GM18951 (cell line): Measurements from ENCODE around the gene ERN2.

Source experiments
- POLR2A ChIP-seq: IDR thresholded peaks from 4 replicates; pipeline ENCODE4 v1.6.1; 2011; ENCODE audit warnings: mild to moderate bottlenecking; ENCODE audit not compliant: insufficient read length, insufficient read depth; ENCODE audit errors: extremely low read depth
- in situ Hi-C: fragments of 300-500 bp; cut with MboI; formaldehyde crosslinking; loops from one replicate; pipeline ENCODE4 v1.12.0; 2022; ENCODE audit warnings: low sequenced_read_pairs, mixed read lengths, inconsistent platforms; ENCODE audit not compliant: unreplicated experiment

ERN2 gene

DNA sequence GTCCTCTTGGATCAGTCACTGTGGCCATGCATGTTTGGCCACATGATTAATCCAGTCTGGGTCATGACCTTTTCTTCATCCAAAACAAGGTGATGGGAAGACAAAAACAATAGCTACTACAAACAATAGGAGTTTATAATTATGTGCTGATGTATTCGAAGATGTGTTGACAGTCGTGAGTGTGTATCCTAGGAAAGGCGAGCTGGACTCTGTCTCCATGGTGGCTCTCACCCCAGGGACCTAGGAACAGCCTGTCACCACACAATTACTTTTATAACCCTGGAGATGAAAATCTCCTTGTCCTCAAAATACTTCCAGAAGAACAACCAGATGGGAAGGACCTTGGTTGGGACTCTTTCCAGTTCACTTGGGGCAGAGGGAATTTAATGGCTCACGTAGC is 44.1 kb downstream of the ERN2 start:
- TF ChIP-seq POLR2A, result no peak
- in situ Hi-C loops, result no loop called here

DNA sequence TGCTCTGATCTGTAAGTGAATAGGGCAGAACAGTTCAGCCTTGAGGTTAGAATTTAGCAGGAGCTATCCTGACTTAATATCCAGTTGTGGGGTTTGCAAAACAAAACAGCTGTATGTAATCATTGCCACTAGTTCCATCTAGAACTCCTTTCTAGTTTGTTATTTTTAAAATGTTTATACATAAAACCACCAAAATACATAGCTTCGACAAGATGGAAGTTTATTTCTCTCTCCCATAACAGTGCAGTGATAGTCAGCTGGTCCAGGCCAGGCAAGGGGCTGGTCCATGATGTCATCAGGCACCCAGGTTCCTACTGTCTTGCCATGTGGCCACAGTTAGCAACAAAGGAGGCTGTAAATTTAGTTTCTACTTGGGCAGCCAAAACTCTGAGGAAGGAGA is 44.8 kb downstream of the ERN2 start:
- no peak for TF ChIP-seq POLR2A

DNA sequence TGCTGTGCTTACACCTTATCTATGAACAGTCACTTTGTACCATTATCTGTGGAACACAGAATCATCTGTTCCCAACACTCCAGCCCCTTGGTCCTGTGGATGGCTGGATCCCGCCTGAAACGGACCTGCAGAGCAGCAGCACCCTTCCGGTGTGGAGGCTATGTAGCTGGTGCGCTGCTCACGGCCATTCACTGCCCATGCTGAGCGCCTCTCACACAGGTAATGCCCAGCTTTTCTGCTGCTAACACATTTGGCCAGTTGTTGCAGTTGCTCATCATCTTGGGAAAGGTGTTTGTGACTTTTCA is 45.7 kb downstream of the ERN2 start:
- in situ Hi-C loops, result no loop called here
- no peak for TF ChIP-seq POLR2A

More for the DNA sequence above, 44.8 kb downstream of the ERN2 start:
- in situ Hi-C loops, result no loop called here

DNA sequence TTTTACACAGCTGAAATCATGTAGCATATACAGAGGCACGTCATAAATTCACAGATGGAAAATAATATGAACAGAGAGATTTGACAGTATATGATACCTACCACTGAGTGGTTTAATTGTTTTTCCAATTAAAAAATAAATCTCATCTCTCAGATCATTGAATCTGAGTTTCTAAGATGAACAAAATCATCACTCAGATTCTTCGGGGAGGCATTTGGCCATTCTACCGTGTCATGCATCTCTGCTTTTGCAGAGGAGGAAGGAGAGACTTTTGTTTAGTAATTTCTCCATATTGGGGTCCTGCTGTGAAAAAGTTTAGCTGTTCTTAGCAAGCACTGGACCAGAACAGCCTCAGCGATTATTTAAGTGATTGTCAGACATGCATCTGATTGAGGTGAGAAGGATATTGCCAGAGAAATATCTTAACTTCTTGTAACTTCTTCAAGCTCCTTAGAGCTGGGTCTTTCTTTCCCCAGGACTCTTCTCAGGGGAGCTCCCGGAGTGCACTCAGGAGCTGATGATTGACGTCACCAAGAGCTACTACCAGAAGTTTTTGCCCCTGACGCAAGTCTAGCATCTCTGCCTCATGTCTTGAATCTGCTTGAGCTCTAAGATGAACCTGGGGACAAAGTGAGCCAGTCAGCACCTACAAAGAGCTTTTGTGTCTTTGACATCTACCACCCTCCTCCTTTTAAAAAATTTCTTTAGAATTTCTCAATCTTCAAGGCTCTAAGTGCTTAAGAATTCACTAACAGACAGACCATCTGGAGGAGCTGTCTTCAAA is 46.3 kb downstream of the ERN2 start:
- in situ Hi-C loops, result no loop called here

DNA sequence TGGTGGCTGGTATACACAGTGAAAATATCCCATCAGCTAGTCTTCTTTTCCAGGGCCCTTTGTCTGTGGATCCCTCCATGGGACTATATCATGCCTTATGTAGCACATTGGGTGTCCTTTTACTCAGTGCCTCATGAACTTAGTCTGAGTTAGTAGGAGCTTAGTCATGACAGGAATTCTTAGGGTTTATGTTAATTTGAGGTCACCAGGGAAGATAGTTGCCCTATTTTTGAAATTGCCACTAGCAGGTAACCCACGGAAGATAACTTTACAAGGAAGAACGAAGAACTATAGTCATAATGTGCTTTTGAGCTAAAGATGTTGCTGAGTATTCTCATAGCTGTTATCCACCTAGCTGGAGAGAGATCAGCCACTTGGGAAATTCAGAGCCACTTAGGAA is 49.1 kb downstream of the ERN2 start:
- no peak for TF ChIP-seq POLR2A
- in situ Hi-C loops, result no loop called here

More for the DNA sequence above, 46.3 kb downstream of the ERN2 start:
- no peak for TF ChIP-seq POLR2A

DNA sequence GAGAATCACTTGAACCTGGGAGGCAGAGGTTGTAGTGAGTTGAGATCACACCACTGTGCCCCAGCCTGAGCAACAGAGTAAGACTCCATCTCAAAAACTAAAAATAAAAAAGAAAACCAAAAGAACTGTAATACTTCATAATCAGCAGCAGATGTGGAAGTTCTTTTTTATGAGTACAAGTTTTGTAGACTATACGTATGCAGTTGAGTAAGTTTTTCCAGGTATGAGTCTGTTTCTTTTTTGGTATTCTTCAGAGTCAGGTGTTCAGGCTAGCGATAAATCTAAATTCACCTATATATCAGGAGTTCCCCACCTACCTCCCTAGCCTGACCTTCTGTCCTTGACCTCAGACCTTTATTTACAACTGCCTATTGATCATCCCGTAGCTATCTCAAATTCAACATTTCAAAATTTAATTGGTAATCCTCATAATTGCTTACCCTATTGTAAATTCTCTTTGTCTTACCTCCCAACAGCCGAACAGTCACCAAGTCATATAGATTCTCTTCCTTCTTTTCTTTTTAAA is 61.0 kb downstream of the ERN2 start:
- in situ Hi-C loops, result no loop called here

DNA sequence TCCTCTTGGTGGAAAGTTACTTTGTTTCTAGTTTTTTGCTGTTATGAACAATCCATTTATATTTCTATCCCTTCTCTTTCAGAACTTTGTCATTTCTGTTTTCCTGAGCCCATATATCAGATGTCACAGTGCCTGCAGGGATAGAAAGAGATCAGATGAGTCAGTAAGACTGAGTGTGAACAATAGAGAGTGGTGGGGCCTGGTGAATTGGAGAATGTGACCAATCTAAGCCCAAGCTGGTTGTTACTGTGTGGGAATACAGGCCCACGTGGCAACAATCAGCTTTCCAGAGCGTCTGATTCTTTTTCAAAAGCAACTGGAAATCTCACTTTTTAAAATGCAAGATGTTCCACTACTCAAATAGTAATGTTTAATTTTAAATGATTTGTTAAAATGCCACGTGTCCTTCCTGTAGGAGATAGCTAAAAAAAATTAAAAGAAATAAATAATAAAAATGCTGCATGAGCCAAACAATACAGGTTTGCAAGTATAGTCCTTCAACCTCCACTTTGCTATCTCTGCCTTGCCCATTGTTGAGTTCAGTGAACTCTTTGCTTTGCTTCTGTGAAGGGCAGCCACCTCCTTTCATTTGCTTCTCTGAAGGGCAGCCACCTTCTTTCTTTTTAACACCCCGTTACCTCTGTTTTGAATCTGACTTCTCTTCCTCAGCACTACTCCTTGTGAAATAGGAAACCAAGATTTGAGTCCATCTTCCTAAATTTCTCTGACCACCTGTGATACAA is 62.2 kb downstream of the ERN2 start:
- in situ Hi-C loops, result no loop called here
- no peak for TF ChIP-seq POLR2A

More for the DNA sequence above, 61.0 kb downstream of the ERN2 start:
- no peak for TF ChIP-seq POLR2A

DNA sequence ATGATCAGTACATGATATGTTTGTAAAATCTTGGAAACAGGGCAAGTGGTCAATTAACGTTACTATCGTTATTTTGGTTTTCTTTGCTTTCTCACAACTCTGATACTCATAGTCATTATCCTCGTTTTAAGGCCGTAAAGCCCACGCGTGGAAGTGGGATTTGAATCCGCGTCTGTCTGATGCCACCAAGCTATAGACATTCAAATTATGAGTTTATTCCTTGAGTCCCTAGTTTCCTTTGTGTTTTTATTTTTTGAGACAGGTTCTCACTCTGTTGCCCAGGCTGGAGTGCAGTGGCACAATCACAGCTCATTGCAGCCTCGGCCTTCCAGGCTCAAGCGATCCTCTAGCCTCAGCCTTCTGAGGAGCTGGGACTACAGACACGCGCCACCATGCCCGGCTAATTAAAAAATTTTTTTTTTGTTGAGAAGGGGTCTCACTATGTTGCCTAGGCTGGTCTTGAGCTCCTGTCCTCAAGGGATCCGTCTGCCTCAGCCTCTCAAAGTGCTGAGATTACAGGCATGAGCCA is 70.7 kb downstream of the ERN2 start:
- in situ Hi-C loops, result no loop called here
- no peak for TF ChIP-seq POLR2A

DNA sequence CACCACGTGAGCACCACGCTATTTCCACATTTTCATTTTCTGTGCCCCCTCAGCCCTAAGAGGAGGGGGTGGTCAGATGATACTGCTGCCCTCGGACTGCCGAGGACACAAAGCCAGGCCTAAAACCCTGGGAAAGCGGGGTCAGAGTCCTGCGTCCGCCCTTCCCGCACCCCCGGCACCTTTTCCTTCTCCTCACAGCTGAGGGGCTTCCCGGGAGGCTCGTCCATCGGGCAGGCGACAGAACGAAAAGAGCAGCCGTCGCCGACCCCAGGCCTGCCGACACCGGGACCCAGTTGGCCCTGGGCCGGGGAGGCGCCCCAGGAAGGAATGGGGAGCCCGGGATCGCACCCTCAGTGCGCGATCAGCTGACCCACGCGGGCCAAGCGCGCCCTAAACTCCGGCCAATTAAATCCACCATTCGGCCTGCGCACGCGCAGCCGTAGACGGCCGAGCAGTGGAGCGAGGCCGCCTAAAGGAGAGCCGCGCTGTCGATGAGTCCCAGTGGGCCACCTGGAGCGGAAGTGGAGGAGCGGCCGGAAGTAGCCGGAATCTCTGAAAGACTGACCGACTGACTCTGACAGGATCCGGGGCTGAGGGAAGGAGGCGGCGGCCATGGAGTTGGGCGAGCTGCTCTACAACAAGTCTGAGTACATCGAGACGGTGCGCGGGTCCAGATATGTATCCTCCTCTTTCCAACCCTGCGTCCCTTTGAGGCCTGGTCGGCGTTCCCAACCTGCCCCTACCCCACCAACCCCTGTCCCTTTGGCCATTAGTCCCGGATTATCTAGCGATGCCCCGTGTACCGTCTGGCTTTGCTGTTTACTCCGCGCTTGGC is 71.9 kb downstream of the ERN2 start, which contains the start of the genes DCTN5 and PALB2:
Gene DCTN5, plus strand, starts transcription at position 536 of the 835 bp plus-strand sequence. Its CDS starts 77 bp downstream, at position 613.
Gene PALB2, minus strand, starts transcription at position 380 of the 835 bp plus-strand sequence. Its CDS starts 153 bp downstream, at position 227.
- peak; percentile 80 for TF ChIP-seq POLR2A
- in situ Hi-C loops, result no loop called here

DNA sequence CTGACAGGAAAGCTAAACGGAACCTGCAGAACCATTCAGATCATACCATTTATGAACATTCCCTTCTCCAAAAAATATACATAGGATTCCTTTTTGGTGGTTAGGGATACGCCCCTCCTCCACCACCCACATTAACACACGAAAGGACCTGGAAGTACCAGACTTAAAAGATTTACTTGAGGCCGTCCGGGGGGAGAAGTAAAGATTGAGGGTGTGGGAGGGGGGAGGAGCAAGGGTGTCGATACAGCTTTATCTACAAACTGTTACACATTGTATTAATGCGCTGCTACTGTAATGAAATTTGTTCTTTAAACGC is 72.4 kb downstream of the ERN2 start:
- in situ Hi-C loops, result no loop called here
- TF ChIP-seq POLR2A, result no peak
